HepG2 (cell line): ENCODE results near the gene STARD10.

Experiments used
- GABPB1 ChIP-seq: IDR thresholded peaks from 2 replicates; pipeline ENCODE4 v1.6.1; 2016; ENCODE audit warnings: mild to moderate bottlenecking, missing genetic modification reagents, moderate library complexity, missing compliant biosample characterization
- IKZF1 ChIP-seq: fragments of 450-650 bp; IDR thresholded peaks from 2 replicates; pipeline ENCODE4 v1.7.1; 2016
- LCORL ChIP-seq, 2 experiments: fragments of 450-650 bp in 1 of 2; sonication (generic) in 1 of 2; formaldehyde crosslinking in 1 of 2; IDR thresholded peaks; 2 replicates each; pipeline versions ENCODE4 v1.5.0 to v1.6.1; 2017 to 2020; ENCODE audit warnings: antibody characterized with exemption in 1 of 2, missing genetic modification reagents in 1 of 2
- MEF2D ChIP-seq: sonication (generic); formaldehyde crosslinking; IDR thresholded peaks from 2 replicates; pipeline ENCODE4 v1.5.1; 2020; ENCODE audit warnings: mild to moderate bottlenecking, missing genetic modification reagents
- NPAS2 ChIP-seq: sonication (generic); formaldehyde crosslinking; IDR thresholded peaks from 2 replicates; pipeline ENCODE4 v1.8.0; 2022; ENCODE audit warnings: mild to moderate bottlenecking, missing genetic modification reagents, borderline replicate concordance
- PCBP1 ChIP-seq: fragments of 200-400 bp; formaldehyde crosslinking; IDR thresholded peaks from 2 replicates; pipeline ENCODE4 v1.6.1; 2017; ENCODE audit warnings: mild to moderate bottlenecking, low read depth, low read length, borderline replicate concordance
- POLR2A ChIP-seq, 2 experiments: IDR thresholded peaks; 2 replicates each; pipeline ENCODE4 v1.6.1; 2011; ENCODE audit warnings: low read depth in 2 of 2, low read length in 2 of 2, mild to moderate bottlenecking in 1 of 2, moderate library complexity in 1 of 2; ENCODE audit not compliant: insufficient read depth in 1 of 2
- RNF2 ChIP-seq: fragments of 450-650 bp; conservative IDR thresholded peaks from 2 replicates; pipeline ENCODE4 v1.6.1; 2016; ENCODE audit warnings: low read depth
- SNAI1 ChIP-seq: sonication (generic); formaldehyde crosslinking; IDR thresholded peaks from 2 replicates; pipeline ENCODE4 v1.5.0; 2020; ENCODE audit warnings: mild to moderate bottlenecking, missing genetic modification reagents, borderline replicate concordance
- ZNF337 ChIP-seq: sonication (generic); formaldehyde crosslinking; IDR thresholded peaks from 2 replicates; pipeline ENCODE4 v1.5.1; 2020; ENCODE audit warnings: missing genetic modification reagents, low read depth, mild to moderate bottlenecking, borderline replicate concordance
- ZNF543 ChIP-seq: sonication (generic); formaldehyde crosslinking; IDR thresholded peaks from 2 replicates; pipeline ENCODE4 v1.4.0; 2020; ENCODE audit warnings: mild to moderate bottlenecking, missing genetic modification reagents
- TF ChIP-seq, protein P1 (sequence below): sonication (generic); formaldehyde crosslinking; IDR thresholded peaks from 2 replicates; pipeline ENCODE4 v1.4.0; 2020; ENCODE audit warnings: mild to moderate bottlenecking, missing genetic modification reagents
- TF ChIP-seq, protein P2 (sequence below): IDR thresholded peaks from 2 replicates; pipeline ENCODE4 v1.6.1; 2012; ENCODE audit warnings: inconsistent platforms
- TF ChIP-seq, protein P3 (sequence below): sonication (generic); formaldehyde crosslinking; IDR thresholded peaks from 2 replicates; pipeline ENCODE4 v1.5.1; 2020; ENCODE audit warnings: missing genetic modification reagents, mild to moderate bottlenecking, borderline replicate concordance

DNA sequence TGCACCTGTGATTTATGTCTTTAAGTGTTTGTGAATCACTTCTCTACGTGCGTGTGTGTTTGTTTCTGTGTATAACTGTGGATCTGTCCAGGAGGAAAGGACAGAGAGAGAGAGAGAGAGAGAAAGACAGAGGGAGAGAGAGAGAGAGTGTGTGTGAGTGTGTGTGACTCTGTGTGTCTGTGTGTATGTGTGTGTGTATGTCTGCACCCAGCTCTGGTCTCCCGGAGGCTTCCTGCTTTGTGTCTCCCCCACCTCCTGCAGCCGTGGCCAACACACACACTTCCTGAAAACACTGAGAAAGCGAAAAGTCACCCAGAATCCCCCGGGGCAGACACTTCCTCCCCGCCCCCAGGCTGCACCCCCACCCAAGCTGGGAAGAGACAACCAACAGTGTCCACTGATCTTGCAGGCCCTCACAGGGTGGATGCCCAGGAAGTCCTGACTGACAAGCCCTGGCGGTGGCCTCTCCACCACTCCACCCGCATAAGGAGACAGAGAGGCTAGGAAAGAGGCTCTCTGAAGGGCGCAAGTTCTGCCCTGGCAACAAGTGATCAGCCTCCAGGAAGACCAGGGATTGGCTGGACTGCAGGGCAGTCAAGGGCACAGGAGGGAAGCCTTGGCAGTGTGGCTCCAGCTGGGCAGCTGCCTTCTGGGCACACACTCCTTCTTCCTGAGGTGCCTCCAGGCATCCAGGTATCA is 71.6 kb downstream of the STARD10 start:
- no peak for TF ChIP-seq RNF2
- TF ChIP-seq PCBP1, result no peak
- no peak for TF ChIP-seq ZNF337 (CRISPR knock-in tag)
- TF ChIP-seq NPAS2 (CRISPR knock-in tag), result no peak
- no peak for TF ChIP-seq MEF2D
- no peak for TF ChIP-seq LCORL (IDR thresholded peaks at IDR 0.05)
- no peak for TF ChIP-seq LCORL (CRISPR knock-in tag; IDR thresholded peaks at IDR 0.05)
- TF ChIP-seq GABPB1 (CRISPR knock-in tag), result no peak
- TF ChIP-seq, protein P1, sequence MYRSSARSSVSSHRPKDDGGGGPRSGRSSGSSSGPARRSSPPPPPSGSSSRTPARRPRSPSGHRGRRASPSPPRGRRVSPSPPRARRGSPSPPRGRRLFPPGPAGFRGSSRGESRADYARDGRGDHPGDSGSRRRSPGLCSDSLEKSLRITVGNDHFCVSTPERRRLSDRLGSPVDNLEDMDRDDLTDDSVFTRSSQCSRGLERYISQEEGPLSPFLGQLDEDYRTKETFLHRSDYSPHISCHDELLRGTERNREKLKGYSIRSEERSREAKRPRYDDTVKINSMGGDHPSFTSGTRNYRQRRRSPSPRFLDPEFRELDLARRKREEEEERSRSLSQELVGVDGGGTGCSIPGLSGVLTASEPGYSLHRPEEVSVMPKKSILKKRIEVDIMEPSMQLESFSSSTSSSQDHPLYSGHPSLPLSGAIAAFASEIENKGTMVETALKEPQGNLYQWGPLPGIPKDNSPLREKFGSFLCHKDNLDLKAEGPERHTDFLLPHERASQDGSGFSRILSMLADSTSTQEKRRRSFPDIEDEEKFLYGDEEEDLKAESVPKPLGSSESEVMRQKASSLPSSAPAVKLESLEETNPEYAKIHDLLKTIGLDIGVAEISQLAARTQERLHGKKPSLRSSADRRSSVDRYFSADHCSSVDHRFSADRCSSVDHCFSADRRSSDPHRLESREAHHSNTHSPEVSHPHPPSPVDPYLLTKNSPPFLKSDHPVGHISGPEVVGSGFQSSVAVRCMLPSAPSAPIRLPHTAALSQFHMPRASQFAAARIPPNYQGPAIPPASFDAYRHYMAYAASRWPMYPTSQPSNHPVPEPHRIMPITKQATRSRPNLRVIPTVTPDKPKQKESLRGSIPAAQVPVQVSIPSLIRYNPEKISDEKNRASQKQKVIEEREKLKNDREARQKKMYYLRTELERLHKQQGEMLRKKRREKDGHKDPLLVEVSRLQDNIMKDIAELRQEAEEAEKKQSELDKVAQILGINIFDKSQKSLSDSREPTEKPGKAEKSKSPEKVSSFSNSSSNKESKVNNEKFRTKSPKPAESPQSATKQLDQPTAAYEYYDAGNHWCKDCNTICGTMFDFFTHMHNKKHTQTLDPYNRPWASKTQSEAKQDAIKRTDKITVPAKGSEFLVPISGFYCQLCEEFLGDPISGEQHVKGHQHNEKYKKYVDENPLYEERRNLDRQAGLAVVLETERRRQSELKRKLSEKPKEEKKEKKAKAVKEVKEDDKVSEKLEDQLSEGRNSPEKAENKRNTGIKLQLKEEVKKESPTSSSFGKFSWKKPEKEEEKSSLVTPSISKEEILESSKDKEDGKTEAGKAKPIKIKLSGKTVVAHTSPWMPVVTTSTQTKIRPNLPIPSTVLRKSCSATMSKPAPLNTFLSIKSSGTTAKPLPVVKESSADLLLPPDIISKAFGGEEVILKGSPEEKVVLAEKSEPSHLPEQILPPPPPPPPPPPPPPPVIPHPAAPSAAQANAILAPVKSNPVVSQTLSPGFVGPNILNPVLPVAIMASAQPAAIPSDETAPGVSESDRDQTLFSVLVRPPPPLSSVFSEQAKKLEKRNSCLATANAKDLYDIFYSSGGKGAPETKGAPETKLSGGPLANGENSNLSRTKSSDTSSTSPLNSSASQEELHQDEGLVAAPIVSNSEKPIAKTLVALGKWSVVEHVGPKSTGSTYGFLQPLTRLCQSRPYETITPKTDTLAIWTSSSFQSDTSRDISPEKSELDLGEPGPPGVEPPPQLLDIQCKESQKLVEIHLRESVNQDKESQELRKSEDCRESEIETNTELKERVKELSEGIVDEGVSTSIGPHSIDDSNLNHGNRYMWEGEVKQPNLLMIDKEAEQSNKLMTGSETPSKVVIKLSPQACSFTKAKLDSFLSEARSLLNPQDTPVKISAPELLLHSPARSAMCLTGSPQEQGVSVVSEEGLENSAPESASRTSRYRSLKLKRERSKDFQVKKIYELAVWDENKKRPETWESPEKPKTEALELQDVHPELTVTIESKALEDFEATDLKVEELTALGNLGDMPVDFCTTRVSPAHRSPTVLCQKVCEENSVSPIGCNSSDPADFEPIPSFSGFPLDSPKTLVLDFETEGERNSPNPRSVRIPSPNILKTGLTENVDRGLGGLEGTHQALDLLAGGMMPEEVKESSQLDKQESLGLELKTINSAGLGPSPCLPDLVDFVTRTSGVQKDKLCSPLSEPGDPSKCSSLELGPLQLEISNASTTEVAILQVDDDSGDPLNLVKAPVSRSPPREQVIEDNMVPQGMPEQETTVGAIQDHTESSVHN (CRISPR knock-in tag), result no peak
- no peak for TF ChIP-seq SNAI1 (CRISPR knock-in tag)
- no peak for TF ChIP-seq ZNF543
- no peak for TF ChIP-seq POLR2A (IDR thresholded peaks at IDR 0.05; ENCODE audit: insufficient read depth in 1 of 2, low read depth in 2 of 2, low read length in 2 of 2)
- TF ChIP-seq, protein P2, sequence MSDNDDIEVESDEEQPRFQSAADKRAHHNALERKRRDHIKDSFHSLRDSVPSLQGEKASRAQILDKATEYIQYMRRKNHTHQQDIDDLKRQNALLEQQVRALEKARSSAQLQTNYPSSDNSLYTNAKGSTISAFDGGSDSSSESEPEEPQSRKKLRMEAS, result no peak
- TF ChIP-seq, protein P3, sequence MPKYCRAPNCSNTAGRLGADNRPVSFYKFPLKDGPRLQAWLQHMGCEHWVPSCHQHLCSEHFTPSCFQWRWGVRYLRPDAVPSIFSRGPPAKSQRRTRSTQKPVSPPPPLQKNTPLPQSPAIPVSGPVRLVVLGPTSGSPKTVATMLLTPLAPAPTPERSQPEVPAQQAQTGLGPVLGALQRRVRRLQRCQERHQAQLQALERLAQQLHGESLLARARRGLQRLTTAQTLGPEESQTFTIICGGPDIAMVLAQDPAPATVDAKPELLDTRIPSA, result no peak
- TF ChIP-seq IKZF1, result no peak
